Measurements from ENCODE around the gene SLC9A3. TPM values are rescaled to one million over a fixed set of nuclear protein-coding genes. Genes with fewer than 3 reads are reported as not detected.
A peak's percentile ranks its signal among the peaks of the same experiment; 100 is the strongest.

SLC9A3 gene
- total RNA-seq, 1 experiment from 2014 or later = 1.5 TPM

- H3K4me2 ChIP-seq (ENCODE audit: low read length) = no peak overlapping the region
- CTCF ChIA-PET = interaction anchor here (1.2 to 6.4 kb wide), 4 partner anchors 15 to 243 kb away, joined by 3 to 42 read pairs (median 8); no protein-coding TSS in a partner anchor
- H2AFZ ChIP-seq (ENCODE audit: low read depth, low read length, poor library complexity, severe bottlenecking) = no peak overlapping the region
- RAD21 ChIA-PET (ENCODE audit: low non-redundant PET in 1 of 2, low total read pairs in 2 of 2, uncharacterized antibody in 2 of 2, unreplicated experiment in 2 of 2) = interaction anchor here in 1 of 2 experiments (0.6 kb wide), 1 partner anchor 114 kb away, joined by 4 read pairs; no protein-coding TSS in a partner anchor
- H3K27me3 ChIP-seq (ENCODE audit: insufficient read depth, low read length) = no peaks in the 10 kb centered on the region
- H3K4me1 ChIP-seq (ENCODE audit: control insufficient read depth in 1 of 2, insufficient read depth in 2 of 2, low read length in 2 of 2) = peaks cover 0 to 14% of the 10 kb centered on the region in 2 experiments; a peak in 1 of 4 replicates
- H3K36me3 ChIP-seq (ENCODE audit: control insufficient read depth in 1 of 2, insufficient read depth in 2 of 2, low read length in 2 of 2) = no peaks in the 10 kb centered on the region
- no peak overlapping the region for H3K27ac ChIP-seq (ENCODE audit: low read depth, low read length)
- H3K9me3 ChIP-seq (ENCODE audit: control insufficient read depth in 1 of 2, insufficient read depth in 1 of 2, low read depth in 1 of 2, low read length in 2 of 2) = no peaks in the 10 kb centered on the region
- no peaks in the 10 kb centered on the region for H3K9me2 ChIP-seq (ENCODE audit: insufficient read depth)
- no peaks in the 10 kb centered on the region for H4K20me1 ChIP-seq (ENCODE audit: insufficient read depth)
- peak; percentile 99 for ATAC-seq
- POLR2A ChIA-PET = no interaction called here
- BruUV-seq (replicated peaks) = no TSS peak
- TF ChIP-seq ZFX (IDR thresholded peaks at IDR 0.05) = no peak
- peak; percentile 88 for TF ChIP-seq RAD21 (IDR thresholded peaks at IDR 0.05; ENCODE audit: low read depth)
- TF ChIP-seq CTCF (IDR thresholded peaks at IDR 0.05 in 2 of 3, conservative IDR thresholded peaks at IDR 0.05 in 1 of 3; ENCODE audit: borderline replicate concordance in 1 of 3, insufficient read depth in 1 of 3, low read depth in 2 of 3, low read length in 2 of 3) = peak; percentile 80 to 91 (median 82)
- H3K4me3 ChIP-seq (replicated peaks in 1 of 2; ENCODE audit: low read depth in 1 of 2, low read length in 2 of 2) = no peak overlapping the region
- intact Hi-C loops (cut with micrococcal nuclease) = loop anchor here (1.0 kb wide), 1 partner anchor 114 kb away; no protein-coding TSS in a partner anchor
- no peaks in the 10 kb centered on the region for H3K79me2 ChIP-seq (ENCODE audit: insufficient read depth, low read length)
- DNase-seq (ENCODE audit: low read depth, low spot score) = peak; percentile 23
- no peak overlapping the region for H3K9ac ChIP-seq (ENCODE audit: low read length)
Measured at GRCh38 chr5:431001-431710, 93.1 kb downstream of the SLC9A3 start.

GRCh38 chr5:430214-430925, 93.9 kb downstream of the SLC9A3 start:
- Histone ChIP-seq H3K36me3 (ENCODE audit: control insufficient read depth in 1 of 2, insufficient read depth in 2 of 2, low read length in 2 of 2) (no peaks in the 10 kb centered on the region), H3K79me2 (ENCODE audit: insufficient read depth, low read length) (no peaks in the 10 kb centered on the region), H2AFZ (ENCODE audit: low read depth, low read length, poor library complexity, severe bottlenecking) (no peak overlapping the region), H3K9me3 (ENCODE audit: control insufficient read depth in 1 of 2, insufficient read depth in 1 of 2, low read depth in 1 of 2, low read length in 2 of 2) (no peaks in the 10 kb centered on the region), H3K4me2 (ENCODE audit: low read length) (no peak overlapping the region), H4K20me1 (ENCODE audit: insufficient read depth) (no peaks in the 10 kb centered on the region), H3K9ac (ENCODE audit: low read length) (no peak overlapping the region), H3K27ac (ENCODE audit: low read depth, low read length) (no peak overlapping the region), H3K9me2 (ENCODE audit: insufficient read depth) (no peaks in the 10 kb centered on the region), H3K27me3 (ENCODE audit: insufficient read depth, low read length) (no peaks in the 10 kb centered on the region), H3K4me1 (ENCODE audit: control insufficient read depth in 1 of 2, insufficient read depth in 2 of 2, low read length in 2 of 2) (peaks cover 0 to 14% of the 10 kb centered on the region in 2 experiments; a peak in 1 of 4 replicates), H3K4me3 (replicated peaks in 1 of 2; ENCODE audit: low read depth in 1 of 2, low read length in 2 of 2) (no peak overlapping the region)
- BruUV-seq (replicated peaks) = no TSS peak
- TF ChIP-seq ELF1 (IDR thresholded peaks at IDR 0.05; ENCODE audit: borderline replicate concordance, low read depth) (no peak), CBX3 (IDR thresholded peaks at IDR 0.05; ENCODE audit: low read depth) (no peak), EZH2phosphoT487 (IDR thresholded peaks at IDR 0.05; ENCODE audit: borderline replicate concordance) (no peak), EZH2 (IDR thresholded peaks at IDR 0.05) (no peak)
- intact Hi-C loops (cut with micrococcal nuclease) = no loop called here
- DNase-seq (ENCODE audit: low read depth, low spot score) = no peak
- POLR2A ChIA-PET = no interaction called here
- RAD21 ChIA-PET (ENCODE audit: low non-redundant PET in 1 of 2, low total read pairs in 2 of 2, uncharacterized antibody in 2 of 2, unreplicated experiment in 2 of 2) = interaction anchor here in 1 of 2 experiments (2.0 kb wide), 1 partner anchor 114 kb away, joined by 4 read pairs; no protein-coding TSS in a partner anchor
- CTCF ChIA-PET = interaction anchor here (1.2 to 6.4 kb wide), 4 partner anchors 16 to 242 kb away, joined by 3 to 42 read pairs (median 8); no protein-coding TSS in a partner anchor
- no peak for ATAC-seq
